ENCODE measurements around the gene LTBP3. TPM values are rescaled to one million over a fixed set of nuclear protein-coding genes. Genes with fewer than 3 reads are reported as not detected.

LTBP3 gene
- total RNA-seq, 1 donor, result 41.6 TPM

- Histone ChIP-seq H2AFZ (ENCODE audit: low read length) (no peak overlapping the region), H3K4me3 (ENCODE audit: insufficient read depth, low read length) (peak overlapping the region; percentile 86), H3K27me3 (ENCODE audit: insufficient read depth, low read length) (no peaks in the 10 kb centered on the region), H3K36me3 (ENCODE audit: insufficient read depth, low read length) (peaks cover 63% of the 10 kb centered on the region), H3K79me2 (ENCODE audit: insufficient read depth, low read length) (peaks cover 94% of the 10 kb centered on the region), H4K20me1 (ENCODE audit: insufficient read depth, low read length) (peaks cover 65% of the 10 kb centered on the region), H3K4me1 (ENCODE audit: insufficient read depth, low read length) (peaks cover 15% of the 10 kb centered on the region), H3K27ac (ENCODE audit: low read depth, low read length) (peak overlapping the region; percentile 95), H3K4me2 (ENCODE audit: insufficient read depth, low read length) (peak overlapping the region; percentile 86), H3K9me3 (ENCODE audit: low read depth, low read length) (no peaks in the 10 kb centered on the region)
- DNase-seq (ENCODE audit: insufficient read length, low spot score, missing footprints), result no peak
- no peak for TF ChIP-seq CTCF (IDR thresholded peaks at IDR 0.05; ENCODE audit: extremely low read depth, low read depth, low read length)
Measured at GRCh38 chr11:65501472-65502273, 56.5 kb downstream of the LTBP3 start.

GRCh38 chr11:65501186-65501471 lies 57.0 kb downstream of the LTBP3 start:
- peak overlapping the region; percentile 95 for H3K27ac ChIP-seq (ENCODE audit: low read depth, low read length)
- H4K20me1 ChIP-seq (ENCODE audit: insufficient read depth, low read length), result peaks cover 65% of the 10 kb centered on the region
- peaks cover 21% of the 10 kb centered on the region for H3K4me1 ChIP-seq (ENCODE audit: insufficient read depth, low read length)
- H2AFZ ChIP-seq (ENCODE audit: low read length), result no peak overlapping the region
- no peak for TF ChIP-seq CTCF (IDR thresholded peaks at IDR 0.05; ENCODE audit: extremely low read depth, low read depth, low read length)
- H3K9me3 ChIP-seq (ENCODE audit: low read depth, low read length), result no peaks in the 10 kb centered on the region
- H3K79me2 ChIP-seq (ENCODE audit: insufficient read depth, low read length), result peaks cover 96% of the 10 kb centered on the region
- no peak for DNase-seq (ENCODE audit: insufficient read length, low spot score, missing footprints)
- peak overlapping the region; percentile 86 for H3K4me2 ChIP-seq (ENCODE audit: insufficient read depth, low read length)
- H3K4me3 ChIP-seq (ENCODE audit: insufficient read depth, low read length), result peak overlapping the region; percentile 86
- peaks cover 61% of the 10 kb centered on the region for H3K36me3 ChIP-seq (ENCODE audit: insufficient read depth, low read length)
- no peaks in the 10 kb centered on the region for H3K27me3 ChIP-seq (ENCODE audit: insufficient read depth, low read length)

- no peaks in the 10 kb centered on the region for H3K9me3 ChIP-seq (ENCODE audit: low read depth, low read length)
- H3K27ac ChIP-seq (ENCODE audit: low read depth, low read length), result peak overlapping the region; percentile 95
- no peaks in the 10 kb centered on the region for H3K27me3 ChIP-seq (ENCODE audit: insufficient read depth, low read length)
- TF ChIP-seq CTCF (IDR thresholded peaks at IDR 0.05; ENCODE audit: extremely low read depth, low read depth, low read length), result no peak
- DNase-seq (ENCODE audit: insufficient read length, low spot score, missing footprints), result no peak
- peaks cover 96% of the 10 kb centered on the region for H3K79me2 ChIP-seq (ENCODE audit: insufficient read depth, low read length)
- H3K4me3 ChIP-seq (ENCODE audit: insufficient read depth, low read length), result peak overlapping the region; percentile 86
- H3K4me2 ChIP-seq (ENCODE audit: insufficient read depth, low read length), result peak overlapping the region; percentile 86
- H3K4me1 ChIP-seq (ENCODE audit: insufficient read depth, low read length), result peaks cover 23% of the 10 kb centered on the region
- H3K36me3 ChIP-seq (ENCODE audit: insufficient read depth, low read length), result peaks cover 56% of the 10 kb centered on the region
- H2AFZ ChIP-seq (ENCODE audit: low read length), result no peak overlapping the region
- H4K20me1 ChIP-seq (ENCODE audit: insufficient read depth, low read length), result peaks cover 62% of the 10 kb centered on the region
Measured at GRCh38 chr11:65500387-65501185, 57.6 kb downstream of the LTBP3 start.
